Keratinocyte (primary cell): ENCODE data around the gene CPVL.

Experiments
- EZH2 ChIP-seq: IDR thresholded peaks from one replicate; pipeline ENCODE4 v1.6.1; 2012; ENCODE audit warnings: inconsistent platforms, mild to moderate bottlenecking, low read length, moderate library complexity
- TF ChIP-seq, protein P1 (sequence below), 3 experiments: IDR thresholded peaks in 1 of 3; conservative IDR thresholded peaks in 1 of 3; optimal IDR thresholded peaks in 1 of 3; 2 replicates in 2 of 3; 3 replicates in 1 of 3; pipeline versions ENCODE3 to v1.5.1; 2011; ENCODE audit warnings: low read length in 3 of 3, mild to moderate bottlenecking in 3 of 3, moderate library complexity in 2 of 3, control low read depth in 1 of 3, inconsistent platforms in 1 of 3; ENCODE audit not compliant: insufficient read depth in 2 of 3; ENCODE audit errors: extremely low read depth in 1 of 3

DNA sequence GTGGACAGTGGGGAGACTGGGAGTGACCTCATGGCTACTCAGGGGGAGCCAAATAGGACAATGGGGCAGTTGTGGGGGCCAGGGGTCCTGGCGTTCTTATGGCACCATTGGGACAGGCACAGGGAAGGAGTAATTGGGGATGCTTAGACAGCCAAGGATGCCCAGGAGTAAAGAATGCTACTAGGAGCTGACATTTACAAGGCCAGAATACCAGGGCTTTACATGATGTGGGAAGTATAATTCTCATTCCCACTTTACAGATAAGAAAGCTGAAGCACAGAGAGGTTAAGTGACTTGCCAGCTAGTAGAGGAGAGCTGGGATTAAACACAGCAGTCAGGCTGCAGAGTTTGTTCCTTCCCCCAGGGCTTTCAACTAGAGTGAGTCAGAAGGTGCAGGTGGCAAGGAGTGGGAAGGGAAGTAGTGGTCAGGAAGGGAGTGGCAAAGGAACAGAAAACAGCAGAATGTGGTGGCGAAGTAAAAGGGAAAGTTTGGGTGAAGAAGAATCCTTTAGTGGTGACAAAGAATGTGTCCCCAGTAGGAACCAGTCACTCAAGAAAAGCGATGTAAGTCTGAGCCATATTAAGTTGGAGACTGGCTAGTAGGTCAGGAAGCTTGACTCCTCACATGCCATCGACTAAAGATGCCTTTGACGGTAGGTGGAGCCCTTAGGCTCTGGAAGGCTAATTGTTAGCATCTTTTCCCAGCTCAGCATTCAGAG lies 32.8 kb downstream of the CPVL start:
- TF ChIP-seq, protein P1, sequence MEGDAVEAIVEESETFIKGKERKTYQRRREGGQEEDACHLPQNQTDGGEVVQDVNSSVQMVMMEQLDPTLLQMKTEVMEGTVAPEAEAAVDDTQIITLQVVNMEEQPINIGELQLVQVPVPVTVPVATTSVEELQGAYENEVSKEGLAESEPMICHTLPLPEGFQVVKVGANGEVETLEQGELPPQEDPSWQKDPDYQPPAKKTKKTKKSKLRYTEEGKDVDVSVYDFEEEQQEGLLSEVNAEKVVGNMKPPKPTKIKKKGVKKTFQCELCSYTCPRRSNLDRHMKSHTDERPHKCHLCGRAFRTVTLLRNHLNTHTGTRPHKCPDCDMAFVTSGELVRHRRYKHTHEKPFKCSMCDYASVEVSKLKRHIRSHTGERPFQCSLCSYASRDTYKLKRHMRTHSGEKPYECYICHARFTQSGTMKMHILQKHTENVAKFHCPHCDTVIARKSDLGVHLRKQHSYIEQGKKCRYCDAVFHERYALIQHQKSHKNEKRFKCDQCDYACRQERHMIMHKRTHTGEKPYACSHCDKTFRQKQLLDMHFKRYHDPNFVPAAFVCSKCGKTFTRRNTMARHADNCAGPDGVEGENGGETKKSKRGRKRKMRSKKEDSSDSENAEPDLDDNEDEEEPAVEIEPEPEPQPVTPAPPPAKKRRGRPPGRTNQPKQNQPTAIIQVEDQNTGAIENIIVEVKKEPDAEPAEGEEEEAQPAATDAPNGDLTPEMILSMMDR (optimal IDR thresholded peaks at IDR 0.05 in 1 of 3, IDR thresholded peaks at IDR 0.05 in 1 of 3, conservative IDR thresholded peaks at IDR 0.05 in 1 of 3; ENCODE audit: extremely low read depth in 1 of 3, insufficient read depth in 2 of 3, low read length in 3 of 3): peak; percentile 37 to 70 (median 48)
- no peak for TF ChIP-seq EZH2
